ENCODE data around the gene UBQLNL.

Gene UBQLNL, protein sequence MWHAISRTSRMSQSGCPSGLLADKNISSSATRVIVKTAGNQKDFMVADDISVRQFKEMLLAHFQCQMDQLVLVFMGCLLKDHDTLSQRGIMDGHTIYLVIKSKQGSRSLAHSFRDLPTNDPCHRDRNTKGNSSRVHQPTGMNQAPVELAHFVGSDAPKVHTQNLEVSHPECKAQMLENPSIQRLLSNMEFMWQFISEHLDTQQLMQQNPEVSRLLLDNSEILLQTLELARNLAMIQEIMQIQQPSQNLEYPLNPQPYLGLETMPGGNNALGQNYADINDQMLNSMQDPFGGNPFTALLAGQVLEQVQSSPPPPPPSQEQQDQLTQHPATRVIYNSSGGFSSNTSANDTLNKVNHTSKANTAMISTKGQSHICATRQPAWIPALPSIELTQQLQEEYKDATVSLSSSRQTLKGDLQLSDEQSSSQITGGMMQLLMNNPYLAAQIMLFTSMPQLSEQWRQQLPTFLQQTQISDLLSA

GRCh38 chr11:5516599-5516998, at the start of gene UBQLNL:
Gene UBQLNL (minus strand): TSS chr11:5516699. CDS start chr11:5516441, 258 bp downstream.
- no peak for DNase-seq

GRCh38 chr11:5564259-5565019, 47.9 kb upstream of the UBQLNL start:
- no peak for DNase-seq

- DNase-seq = no peak
These were observed 41.3 kb upstream of the UBQLNL start for GRCh38 chr11:5557751-5558150.

DNA sequence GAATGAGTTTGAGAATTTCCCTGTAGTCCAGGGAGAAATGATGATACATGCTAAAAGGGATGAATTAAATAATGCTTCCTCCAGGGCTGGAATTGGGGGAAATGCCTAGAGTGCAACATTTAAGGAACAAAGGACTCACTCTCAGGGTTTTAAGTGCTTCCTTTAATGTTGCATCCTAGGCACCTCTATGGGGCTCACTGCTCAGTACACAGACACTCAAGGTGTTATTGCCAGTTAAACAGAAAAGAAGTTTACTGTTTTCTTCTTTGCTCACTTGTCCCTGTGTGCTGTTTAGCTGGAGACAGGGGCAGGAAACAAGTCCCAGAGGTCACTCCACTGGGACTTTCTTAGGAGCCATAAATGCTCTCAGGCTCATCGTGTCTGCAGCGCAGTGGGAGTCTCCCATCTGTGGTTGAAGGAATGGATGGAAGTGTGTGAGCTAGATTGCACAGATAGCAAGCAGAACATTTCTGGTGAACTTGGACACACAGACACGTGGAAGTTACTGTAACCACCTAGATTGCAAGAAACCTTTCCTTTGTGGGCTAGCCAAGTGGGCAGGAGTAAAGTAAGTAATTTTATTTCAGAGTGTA, 40.2 kb upstream of the UBQLNL start:
- DNase-seq = no peak

- DNase-seq = no peak
These were observed 36.8 kb upstream of the UBQLNL start for GRCh38 chr11:5553343-5553742.

GRCh38 chr11:5550440-5551095, 34.1 kb upstream of the UBQLNL start:
- DNase-seq = no peak

- DNase-seq = no peak
These were observed 31.9 kb upstream of the UBQLNL start, which contains the start of gene OR52H1 for GRCh38 chr11:5548440-5548839. Gene OR52H1 (minus strand): TSS chr11:5548540. CDS start chr11:5545505, 3,035 bp downstream.

GRCh38 chr11:5547982-5548381, 31.5 kb upstream of the UBQLNL start:
- DNase-seq = no peak

DNA sequence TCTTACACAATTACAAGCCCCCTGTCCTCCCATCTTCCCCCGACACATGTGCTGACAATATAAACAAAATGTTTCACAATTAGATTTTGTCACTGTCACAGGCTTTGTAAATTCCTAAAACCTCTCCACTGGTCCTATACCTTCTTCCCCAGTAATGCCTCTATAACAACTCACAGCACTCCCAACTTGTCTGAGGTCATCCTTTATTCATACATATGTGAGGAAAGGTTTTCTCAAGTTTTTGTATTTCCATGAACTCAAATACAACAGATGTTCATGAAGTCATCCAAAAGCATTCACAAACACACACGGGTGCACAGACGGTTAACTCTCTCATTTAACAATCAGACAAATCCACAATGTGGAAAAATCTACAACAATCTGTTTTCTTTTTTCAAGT, 30.0 kb upstream of the UBQLNL start:
- no peak for DNase-seq

DNA sequence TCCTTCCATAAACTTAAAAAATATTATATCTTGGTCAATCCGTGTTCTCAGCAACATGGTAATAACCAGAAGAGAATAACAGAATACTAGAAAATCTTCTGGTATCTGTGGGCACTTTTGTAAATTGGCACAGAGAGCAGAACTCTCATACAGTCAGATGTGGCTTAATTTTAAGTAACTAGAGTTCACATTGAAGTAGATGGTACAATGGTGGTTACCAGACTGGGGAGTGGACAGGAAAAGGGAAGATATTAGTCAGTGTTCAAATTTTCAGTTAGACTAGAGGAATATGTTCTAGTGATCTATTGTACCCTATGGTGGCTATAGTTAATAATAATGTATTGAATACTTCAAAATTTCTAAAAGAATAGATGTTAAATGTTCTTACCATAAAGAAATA, 24.9 kb upstream of the UBQLNL start:
- DNase-seq = no peak

GRCh38 chr11:5536482-5536881, 20.0 kb upstream of the UBQLNL start:
- no peak for DNase-seq

DNA sequence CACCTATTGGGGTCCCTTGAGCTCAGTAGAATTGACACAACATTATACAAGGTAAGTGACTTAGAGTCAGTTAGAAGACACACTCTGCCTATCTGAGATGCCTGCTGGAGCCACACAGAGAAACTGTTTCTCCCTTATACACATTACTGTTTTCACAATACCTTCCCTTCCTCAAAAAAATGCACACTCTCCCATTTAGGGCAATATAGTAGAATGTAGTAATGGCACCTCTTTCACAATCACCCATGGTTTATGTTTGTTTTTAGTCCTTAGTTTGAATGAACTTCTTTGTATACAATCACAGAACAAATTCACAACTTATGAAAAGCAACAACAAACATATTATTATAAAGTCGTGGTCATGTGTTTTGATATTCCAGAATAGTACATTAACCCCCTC, 17.5 kb upstream of the UBQLNL start:
- DNase-seq = no peak

- DNase-seq = no peak
These were observed 14.7 kb upstream of the UBQLNL start for GRCh38 chr11:5531053-5531831.

DNA sequence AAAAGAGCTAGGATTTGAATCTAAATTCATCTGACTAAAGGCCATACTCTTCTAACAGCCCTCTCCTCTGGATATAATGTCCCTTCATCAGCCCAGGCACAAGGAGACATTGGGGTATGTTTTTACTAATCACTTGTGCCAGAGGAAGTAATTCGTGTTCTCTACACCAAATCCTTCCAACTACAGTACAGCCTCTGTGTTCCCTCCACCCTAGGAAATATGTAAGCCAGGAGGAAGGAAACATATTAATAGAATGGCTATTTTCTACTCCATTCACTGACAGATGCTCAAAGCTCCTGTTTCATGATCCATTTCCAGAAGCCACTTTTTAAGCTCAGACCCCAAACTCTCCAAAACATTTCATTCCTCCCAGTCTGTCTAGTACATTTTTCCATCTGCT, 12.0 kb upstream of the UBQLNL start:
- DNase-seq = no peak

GRCh38 chr11:5527716-5528115, 11.2 kb upstream of the UBQLNL start:
- DNase-seq = no peak

- no peak for DNase-seq
These were observed 8.3 kb upstream of the UBQLNL start for GRCh38 chr11:5524756-5525155.

DNA sequence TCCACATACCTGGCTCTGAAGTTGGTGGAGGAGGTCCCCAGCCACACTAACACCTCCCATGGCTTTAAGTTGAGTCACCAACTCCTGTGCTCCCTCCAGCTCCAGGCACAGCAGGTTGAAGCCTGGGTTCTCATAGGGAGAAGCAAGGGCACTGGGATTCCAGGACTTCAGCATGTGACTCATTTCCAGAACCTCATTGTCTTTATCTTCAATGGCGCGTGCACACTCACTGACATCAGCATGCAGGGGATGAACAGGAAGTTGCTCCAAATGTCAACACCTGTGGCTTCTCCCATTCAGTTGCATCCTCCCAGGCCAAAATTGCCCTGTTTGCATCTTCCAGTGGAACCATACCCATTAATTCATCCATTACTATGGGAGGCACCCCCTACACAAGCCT, 5.8 kb upstream of the UBQLNL start:
- DNase-seq = no peak

GRCh38 chr11:5521540-5521939, 5.0 kb upstream of the UBQLNL start:
- DNase-seq = no peak

DNA sequence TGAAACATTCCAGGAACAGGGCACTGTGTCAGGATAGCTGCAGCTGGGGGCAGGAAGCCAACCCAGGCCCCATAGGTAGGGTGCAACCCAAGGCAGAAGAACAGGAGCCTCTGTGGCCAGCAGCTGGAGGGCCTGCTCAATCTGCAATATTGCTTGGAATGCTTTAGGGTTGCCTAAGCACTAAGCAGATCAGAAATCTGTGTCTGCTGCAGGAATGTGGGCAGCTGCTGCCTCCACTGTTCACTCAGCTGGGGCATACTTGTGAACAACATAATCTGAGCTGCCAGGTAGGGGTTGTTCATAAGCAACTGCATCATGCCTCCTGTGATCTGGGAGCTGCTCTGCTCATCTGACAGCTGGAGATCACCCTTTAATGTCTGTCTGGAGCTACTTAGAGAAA, 1.7 kb downstream of the UBQLNL start:
- DNase-seq = no peak

DNA sequence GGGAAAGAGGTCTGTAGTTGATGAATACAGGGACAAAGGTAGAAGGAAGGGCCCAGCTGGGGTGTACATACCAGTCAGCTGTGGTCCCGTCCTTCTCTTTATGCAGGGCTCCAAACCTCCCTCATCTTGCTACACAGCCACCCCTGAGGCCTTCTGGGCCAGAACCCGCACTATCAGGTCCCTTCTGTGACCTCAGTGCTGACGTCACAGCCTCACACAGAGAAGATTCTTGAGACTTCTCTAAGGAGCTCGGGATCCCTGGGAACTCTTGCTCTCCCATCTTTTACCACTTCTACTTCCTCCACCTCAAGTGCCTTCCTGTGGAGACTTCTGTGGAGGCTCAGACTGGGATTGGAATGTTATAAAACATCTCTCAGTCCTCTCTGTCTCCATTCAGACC, 6.7 kb downstream of the UBQLNL start, which contains the start of gene UBQLN3:
Gene UBQLN3, minus strand, starts transcription at position 155 of the 400 bp plus-strand sequence. CDS start 399 bp downstream, outside the sequence.
- no peak for DNase-seq

DNA sequence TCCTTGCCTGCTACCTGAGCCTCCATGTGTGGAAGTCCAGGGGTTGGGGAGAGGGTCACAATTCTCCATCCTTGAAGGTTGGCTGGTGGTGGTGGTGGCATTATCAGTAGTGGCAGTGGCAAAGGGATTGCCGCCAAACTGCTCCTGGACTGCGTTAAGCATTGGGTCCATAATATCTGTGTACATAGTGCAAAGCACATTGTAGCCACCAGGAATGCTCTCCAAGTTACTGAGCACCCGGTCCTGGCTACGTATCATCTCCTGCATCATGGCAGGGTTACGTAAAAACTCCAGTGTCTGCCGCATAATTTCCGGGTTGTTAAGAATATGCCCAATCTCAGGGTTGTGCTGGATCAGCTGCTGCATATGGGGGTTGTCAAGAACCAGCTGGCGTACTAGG, 7.9 kb downstream of the UBQLNL start:
- no peak for DNase-seq

DNA sequence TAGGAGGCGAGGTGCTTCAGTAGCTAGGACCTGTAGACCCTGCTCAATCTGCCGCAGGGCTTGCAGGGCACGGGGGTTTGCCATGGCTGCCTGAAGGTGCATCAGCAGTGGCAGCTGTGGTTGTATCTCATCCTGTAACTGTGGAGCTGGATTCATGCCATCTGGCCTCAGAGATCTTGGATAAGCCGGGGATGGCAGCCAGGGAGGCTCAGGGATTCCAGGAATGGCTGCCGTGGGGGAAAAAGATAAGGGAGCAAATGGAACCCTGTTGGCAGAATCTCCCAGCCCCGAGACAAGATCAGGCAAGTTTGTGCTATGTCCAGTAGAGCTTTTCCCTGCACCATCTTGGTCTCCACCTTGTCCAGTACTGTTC, 8.6 kb downstream of the UBQLNL start:
- DNase-seq = peak in 1 of 2 experiments; percentile 52
